ENCODE data around the gene CACNA1C. TPM values are rescaled to one million over a fixed set of nuclear protein-coding genes. Genes with fewer than 3 reads are reported as not detected.
A peak's percentile ranks its signal among the peaks of the same experiment; 100 is the strongest.
"Not testable (repeated sequence)": the region's sequence is repeated elsewhere in the genome, so short reads cannot be mapped to it uniquely, and the experiment has no call there.

CACNA1C gene
- total RNA-seq, 1 donor from 2014 or later: 0.14 TPM

DNA sequence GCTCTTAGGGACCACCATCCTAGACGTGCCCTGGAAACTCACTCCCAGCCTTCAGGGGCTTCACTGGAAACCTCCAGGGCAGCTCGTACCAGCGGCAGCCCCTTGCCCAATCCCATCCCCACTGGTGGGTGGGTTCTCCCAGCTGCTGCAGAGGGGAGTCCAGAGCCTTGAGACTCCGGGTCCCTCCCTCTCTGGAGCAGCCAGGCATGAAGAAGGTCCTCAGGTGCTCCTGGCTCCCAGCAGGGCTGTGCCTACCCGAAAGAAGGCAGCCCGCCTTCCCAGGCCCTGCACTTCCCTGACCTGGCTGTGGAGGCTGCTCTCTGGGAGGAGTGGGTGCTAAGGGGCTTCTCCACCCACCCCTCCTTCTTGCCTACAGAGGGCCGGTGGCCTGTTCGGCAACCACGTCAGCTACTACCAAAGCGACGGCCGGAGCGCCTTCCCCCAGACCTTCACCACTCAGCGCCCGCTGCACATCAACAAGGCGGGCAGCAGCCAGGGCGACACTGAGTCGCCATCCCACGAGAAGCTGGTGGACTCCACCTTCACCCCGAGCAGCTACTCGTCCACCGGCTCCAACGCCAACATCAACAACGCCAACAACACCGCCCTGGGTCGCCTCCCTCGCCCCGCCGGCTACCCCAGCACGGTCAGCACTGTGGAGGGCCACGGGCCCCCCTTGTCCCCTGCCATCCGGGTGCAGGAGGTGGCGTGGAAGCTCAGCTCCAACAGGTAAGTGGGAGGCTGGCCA, 626.5 kb downstream of the CACNA1C start:
- Mint-ChIP-seq H3K4me3 (ENCODE audit: low read depth) (no peak overlapping the region), H3K36me3 (ENCODE audit: low read depth) (peaks cover 2% of the 10 kb centered on the region), H3K27me3 (ENCODE audit: low read depth) (no peaks in the 10 kb centered on the region), H3K27ac (no peak overlapping the region), H3K9me3 (peaks cover 4% of the 10 kb centered on the region), H3K4me1 (ENCODE audit: low read depth) (peaks cover 5% of the 10 kb centered on the region)
- intact Hi-C loops (cut with micrococcal nuclease): no loop called here
- DNase-seq (ENCODE audit: low spot score): peak; percentile 4

DNA sequence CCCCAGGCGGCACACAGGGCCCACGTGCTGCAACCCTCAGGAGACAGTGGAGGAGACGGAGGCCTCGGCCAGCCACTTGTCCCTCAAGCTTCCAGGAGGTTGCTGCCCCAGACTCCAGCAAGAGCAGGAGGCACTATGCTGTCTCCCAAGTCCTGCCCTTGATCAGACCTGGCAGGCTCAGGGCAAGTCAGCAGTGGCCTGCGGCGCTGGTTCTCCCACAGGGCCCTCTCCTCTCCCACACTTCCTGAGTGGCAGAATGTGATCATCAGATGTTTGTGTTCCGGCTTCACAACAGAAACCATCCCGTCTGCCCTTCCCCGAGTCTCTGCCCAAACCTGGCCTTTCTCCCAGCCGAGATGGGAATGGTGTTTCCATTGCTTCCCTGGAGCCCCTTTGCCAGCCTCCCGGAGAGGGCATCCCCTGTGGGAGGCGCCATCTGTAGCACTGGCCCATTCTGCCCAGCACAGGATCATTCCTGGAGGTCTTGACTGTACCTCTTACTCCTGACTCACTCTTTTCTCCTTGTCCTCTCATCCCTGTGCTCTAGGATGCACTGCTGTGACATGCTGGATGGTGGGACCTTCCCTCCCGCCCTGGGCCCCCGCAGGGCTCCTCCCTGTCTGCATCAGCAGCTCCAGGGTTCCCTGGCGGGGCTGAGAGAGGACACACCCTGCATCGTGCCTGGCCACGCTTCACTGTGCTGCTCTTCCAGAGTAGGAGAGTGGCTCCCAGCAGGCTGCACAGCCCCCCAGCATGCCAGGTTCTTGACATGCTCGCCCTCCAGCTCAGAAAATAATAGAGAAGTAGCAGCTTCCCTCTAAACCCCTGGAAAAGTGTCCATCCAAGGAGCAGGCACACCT, 627.3 kb downstream of the CACNA1C start:
- Mint-ChIP-seq H3K27me3 (ENCODE audit: low read depth) (no peaks in the 10 kb centered on the region), H3K4me1 (ENCODE audit: low read depth) (peaks cover 5% of the 10 kb centered on the region), H3K9me3 (peaks cover 4% of the 10 kb centered on the region), H3K27ac (no peak overlapping the region), H3K36me3 (ENCODE audit: low read depth) (peaks cover 2% of the 10 kb centered on the region), H3K4me3 (ENCODE audit: low read depth) (no peak overlapping the region)
- intact Hi-C loops (cut with micrococcal nuclease): no loop called here
- peak; percentile 4 for DNase-seq (ENCODE audit: low spot score)

- H3K36me3 Mint-ChIP-seq (ENCODE audit: low read depth): peaks cover 2% of the 10 kb centered on the region
- no peaks in the 10 kb centered on the region for H3K27me3 Mint-ChIP-seq (ENCODE audit: low read depth)
Measured at GRCh38 chr12:2680676-2681039, 627.9 kb downstream of the CACNA1C start.

GRCh38 chr12:2681450-2682205, 628.8 kb downstream of the CACNA1C start:
- peaks cover 2% of the 10 kb centered on the region for H3K36me3 Mint-ChIP-seq (ENCODE audit: low read depth)
- intact Hi-C loops (cut with micrococcal nuclease): no loop called here
- H3K4me1 Mint-ChIP-seq (ENCODE audit: low read depth): peaks cover 5% of the 10 kb centered on the region
- H3K27me3 Mint-ChIP-seq (ENCODE audit: low read depth): no peaks in the 10 kb centered on the region
- peaks cover 4% of the 10 kb centered on the region for H3K9me3 Mint-ChIP-seq
- no peak for DNase-seq (ENCODE audit: low spot score)
- H3K27ac Mint-ChIP-seq: no peak overlapping the region
- no peak overlapping the region for H3K4me3 Mint-ChIP-seq (ENCODE audit: low read depth)

More at GRCh38 chr12:2680676-2681039, 627.9 kb downstream of the CACNA1C start:
- Mint-ChIP-seq H3K27ac (no peak overlapping the region), H3K9me3 (peaks cover 4% of the 10 kb centered on the region), H3K4me3 (ENCODE audit: low read depth) (no peak overlapping the region), H3K4me1 (ENCODE audit: low read depth) (peaks cover 5% of the 10 kb centered on the region)
- intact Hi-C loops (cut with micrococcal nuclease): no loop called here
- DNase-seq (ENCODE audit: low spot score): no peak

GRCh38 chr12:2682296-2683251, 629.8 kb downstream of the CACNA1C start:
- Mint-ChIP-seq H3K27me3 (ENCODE audit: low read depth) (no peaks in the 10 kb centered on the region), H3K4me3 (ENCODE audit: low read depth) (no peak overlapping the region), H3K27ac (peak overlapping the region; percentile 61), H3K36me3 (ENCODE audit: low read depth) (peaks cover 2% of the 10 kb centered on the region), H3K4me1 (ENCODE audit: low read depth) (peaks cover 5% of the 10 kb centered on the region), H3K9me3 (peaks cover 4% of the 10 kb centered on the region)
- DNase-seq (ENCODE audit: low spot score): peak; percentile 47
- intact Hi-C loops (cut with micrococcal nuclease): loop anchor here (1.0 kb wide), 1 partner anchor 102 kb away; no protein-coding TSS in a partner anchor

- Mint-ChIP-seq H3K27me3 (ENCODE audit: low read depth) (no peaks in the 10 kb centered on the region), H3K9me3 (peaks cover 4% of the 10 kb centered on the region), H3K4me1 (ENCODE audit: low read depth) (peaks cover 5% of the 10 kb centered on the region), H3K4me3 (ENCODE audit: low read depth) (no peak overlapping the region), H3K36me3 (ENCODE audit: low read depth) (peaks cover 2% of the 10 kb centered on the region), H3K27ac (no peak overlapping the region)
- intact Hi-C loops (cut with micrococcal nuclease): loop anchor here (1.0 kb wide), 1 partner anchor 101 kb away; no protein-coding TSS in a partner anchor
- no peak for DNase-seq (ENCODE audit: low spot score)
Measured at GRCh38 chr12:2683283-2684025, 630.7 kb downstream of the CACNA1C start.

- H3K4me1 Mint-ChIP-seq (ENCODE audit: low read depth); intact Hi-C loops (cut with micrococcal nuclease): not testable (repeated sequence)
Measured at GRCh38 chr12:2684026-2684325, 631.2 kb downstream of the CACNA1C start.

DNA sequence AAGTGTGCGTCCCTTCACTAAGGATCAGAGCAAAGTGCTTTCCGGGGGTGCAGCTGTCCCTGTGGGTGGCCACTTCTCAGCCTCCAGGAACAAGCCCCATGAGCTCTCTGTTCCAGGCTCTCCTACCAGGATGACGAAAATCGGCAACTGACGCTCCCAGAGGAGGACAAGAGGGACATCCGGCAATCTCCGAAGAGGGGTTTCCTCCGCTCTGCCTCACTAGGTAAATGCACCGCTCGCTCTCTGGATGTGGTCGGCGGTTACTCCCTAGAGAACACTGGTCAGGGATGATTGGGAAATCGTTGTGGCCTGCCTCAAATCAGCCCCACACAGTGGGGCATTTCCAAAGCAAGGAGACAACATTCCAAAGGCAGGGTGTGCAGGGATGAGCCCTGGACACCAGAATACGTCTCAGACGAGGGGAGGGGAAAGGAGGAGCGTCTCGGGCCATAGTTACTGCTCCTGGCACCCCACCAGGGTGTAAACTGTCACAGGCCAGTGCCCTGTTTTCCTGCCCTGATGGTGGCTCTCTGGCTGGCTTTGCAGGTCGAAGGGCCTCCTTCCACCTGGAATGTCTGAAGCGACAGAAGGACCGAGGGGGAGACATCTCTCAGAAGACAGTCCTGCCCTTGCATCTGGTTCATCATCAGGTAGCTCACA, 633.0 kb downstream of the CACNA1C start:
- H3K27ac Mint-ChIP-seq; DNase-seq (ENCODE audit: low spot score); H3K9me3 Mint-ChIP-seq; intact Hi-C loops (cut with micrococcal nuclease); H3K4me3 Mint-ChIP-seq (ENCODE audit: low read depth); H3K27me3 Mint-ChIP-seq (ENCODE audit: low read depth); H3K36me3 Mint-ChIP-seq (ENCODE audit: low read depth): not testable (repeated sequence)
- H3K4me1 Mint-ChIP-seq (ENCODE audit: low read depth): peaks cover 15% of the 10 kb centered on the region

More at GRCh38 chr12:2684026-2684325, 631.2 kb downstream of the CACNA1C start:
- not testable (repeated sequence) for H3K4me3 Mint-ChIP-seq (ENCODE audit: low read depth); DNase-seq (ENCODE audit: low spot score); H3K27ac Mint-ChIP-seq; H3K27me3 Mint-ChIP-seq (ENCODE audit: low read depth); H3K36me3 Mint-ChIP-seq (ENCODE audit: low read depth); H3K9me3 Mint-ChIP-seq

GRCh38 chr12:2686280-2686646, 633.5 kb downstream of the CACNA1C start:
- Mint-ChIP-seq H3K27me3 (ENCODE audit: low read depth) (no peaks in the 10 kb centered on the region), H3K9me3 (peaks cover 4% of the 10 kb centered on the region), H3K4me1 (ENCODE audit: low read depth) (peaks cover 17% of the 10 kb centered on the region), H3K36me3 (ENCODE audit: low read depth) (peaks cover 2% of the 10 kb centered on the region), H3K27ac (no peak overlapping the region), H3K4me3 (ENCODE audit: low read depth) (no peak overlapping the region)
- intact Hi-C loops (cut with micrococcal nuclease): no loop called here
- DNase-seq (ENCODE audit: low spot score): no peak

- Mint-ChIP-seq H3K27me3 (ENCODE audit: low read depth) (no peaks in the 10 kb centered on the region), H3K36me3 (ENCODE audit: low read depth) (peaks cover 2% of the 10 kb centered on the region), H3K9me3 (peaks cover 4% of the 10 kb centered on the region), H3K27ac (no peak overlapping the region), H3K4me3 (ENCODE audit: low read depth) (no peak overlapping the region), H3K4me1 (ENCODE audit: low read depth) (peaks cover 20% of the 10 kb centered on the region)
- DNase-seq (ENCODE audit: low spot score): no peak
- intact Hi-C loops (cut with micrococcal nuclease): no loop called here
Measured at GRCh38 chr12:2687058-2687457, 634.3 kb downstream of the CACNA1C start.

DNA sequence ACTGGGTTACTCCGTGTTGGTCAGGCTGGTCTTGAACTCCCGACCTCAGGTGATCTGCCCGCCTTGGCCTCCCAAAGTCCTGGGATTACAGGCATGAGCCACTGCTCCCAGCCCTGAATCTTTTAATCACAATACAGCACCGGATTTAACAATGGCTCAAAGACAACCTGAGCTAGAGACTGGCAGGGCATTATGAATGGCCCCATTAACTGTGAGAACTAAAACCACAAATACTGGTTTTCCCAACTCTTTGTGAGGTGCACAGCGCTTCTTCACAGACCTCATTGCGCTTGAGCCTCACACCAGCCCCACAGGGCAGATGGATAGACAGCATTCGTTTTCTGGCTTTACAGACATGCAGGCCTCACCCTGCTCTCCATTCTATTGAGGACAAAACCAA, 634.9 kb downstream of the CACNA1C start:
- intact Hi-C loops (cut with micrococcal nuclease): no loop called here
- H3K36me3 Mint-ChIP-seq (ENCODE audit: low read depth): peaks cover 1% of the 10 kb centered on the region
- peaks cover 2% of the 10 kb centered on the region for H3K9me3 Mint-ChIP-seq
- no peak overlapping the region for H3K27ac Mint-ChIP-seq
- H3K4me3 Mint-ChIP-seq (ENCODE audit: low read depth): no peak overlapping the region
- H3K4me1 Mint-ChIP-seq (ENCODE audit: low read depth): peaks cover 23% of the 10 kb centered on the region
- DNase-seq (ENCODE audit: low spot score): no peak
- H3K27me3 Mint-ChIP-seq (ENCODE audit: low read depth): no peaks in the 10 kb centered on the region
